Measurements from ENCODE around the gene DES.

GRCh38 chr2:219453671-219454590 is 35.8 kb downstream of the DES start:
- TF ChIP-seq CTCF (IDR thresholded peaks at IDR 0.05 in 4 of 5, conservative IDR thresholded peaks at IDR 0.05 in 1 of 5) = no peak
- TF ChIP-seq POLR2A (IDR thresholded peaks at IDR 0.05) = no peak

All from gastrocnemius medialis (tissue), 4 donors.